HG03175 (cell line): ENCODE results near the gene CDC42EP5.
"Not testable (repeated sequence)": the region's sequence is repeated elsewhere in the genome, so short reads cannot be mapped to it uniquely, and the experiment has no call there.

ENCODE experiments used
- ATAC-seq: cut with Tn5 transposase; IDR thresholded peaks from one replicate; pipeline ENCODE4 v1.9.1; 2021; ENCODE audit warnings: mild to moderate bottlenecking, moderate library complexity; ENCODE audit not compliant: unreplicated experiment

CDC42EP5 gene

DNA sequence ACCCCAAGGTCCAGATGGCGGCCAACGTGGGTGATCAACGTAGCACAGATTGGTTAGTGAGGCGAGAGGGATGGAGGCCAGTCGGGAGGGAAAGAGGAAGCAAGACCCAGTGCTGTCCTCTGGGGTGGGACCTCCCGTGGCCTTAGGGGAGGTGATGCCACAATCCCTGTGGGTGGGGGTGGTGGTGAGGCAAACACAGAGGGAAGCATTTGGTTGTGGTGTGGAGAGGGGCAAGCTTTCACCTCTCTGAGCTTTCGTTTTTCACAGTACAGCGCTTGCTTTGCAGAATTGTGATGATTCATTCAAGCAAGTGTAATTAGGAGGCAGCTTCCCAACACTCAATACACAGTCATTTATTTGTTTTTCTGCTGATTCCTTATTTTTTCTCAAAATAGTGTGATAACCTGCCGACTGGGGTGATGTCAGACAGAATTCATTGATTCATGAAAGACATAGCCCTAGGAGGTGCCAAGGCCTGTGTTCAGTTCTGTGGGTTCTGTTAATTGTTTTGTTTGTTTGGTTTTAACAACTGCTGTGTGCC, 21.7 kb downstream of the CDC42EP5 start:
- ATAC-seq, result no peak

DNA sequence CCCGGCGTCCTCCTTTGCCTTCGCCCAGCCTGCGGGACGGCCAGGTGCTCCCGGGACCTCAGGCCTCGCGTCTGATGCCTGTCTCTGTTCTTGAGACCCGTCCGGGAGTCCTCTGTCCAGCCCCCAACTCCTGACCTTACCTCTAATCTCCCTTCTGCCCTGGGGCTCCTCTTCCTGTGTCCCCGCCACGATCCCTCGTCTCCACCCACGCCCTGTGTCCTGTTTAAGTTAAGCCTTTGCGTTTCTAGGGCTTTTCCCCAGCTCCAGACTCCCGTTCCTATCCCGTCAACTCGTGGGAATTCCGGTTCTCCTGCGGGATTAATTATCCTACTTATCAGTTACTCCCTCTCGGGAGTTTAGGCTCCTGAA, 23.4 kb downstream of the CDC42EP5 start:
- ATAC-seq, result no peak

DNA sequence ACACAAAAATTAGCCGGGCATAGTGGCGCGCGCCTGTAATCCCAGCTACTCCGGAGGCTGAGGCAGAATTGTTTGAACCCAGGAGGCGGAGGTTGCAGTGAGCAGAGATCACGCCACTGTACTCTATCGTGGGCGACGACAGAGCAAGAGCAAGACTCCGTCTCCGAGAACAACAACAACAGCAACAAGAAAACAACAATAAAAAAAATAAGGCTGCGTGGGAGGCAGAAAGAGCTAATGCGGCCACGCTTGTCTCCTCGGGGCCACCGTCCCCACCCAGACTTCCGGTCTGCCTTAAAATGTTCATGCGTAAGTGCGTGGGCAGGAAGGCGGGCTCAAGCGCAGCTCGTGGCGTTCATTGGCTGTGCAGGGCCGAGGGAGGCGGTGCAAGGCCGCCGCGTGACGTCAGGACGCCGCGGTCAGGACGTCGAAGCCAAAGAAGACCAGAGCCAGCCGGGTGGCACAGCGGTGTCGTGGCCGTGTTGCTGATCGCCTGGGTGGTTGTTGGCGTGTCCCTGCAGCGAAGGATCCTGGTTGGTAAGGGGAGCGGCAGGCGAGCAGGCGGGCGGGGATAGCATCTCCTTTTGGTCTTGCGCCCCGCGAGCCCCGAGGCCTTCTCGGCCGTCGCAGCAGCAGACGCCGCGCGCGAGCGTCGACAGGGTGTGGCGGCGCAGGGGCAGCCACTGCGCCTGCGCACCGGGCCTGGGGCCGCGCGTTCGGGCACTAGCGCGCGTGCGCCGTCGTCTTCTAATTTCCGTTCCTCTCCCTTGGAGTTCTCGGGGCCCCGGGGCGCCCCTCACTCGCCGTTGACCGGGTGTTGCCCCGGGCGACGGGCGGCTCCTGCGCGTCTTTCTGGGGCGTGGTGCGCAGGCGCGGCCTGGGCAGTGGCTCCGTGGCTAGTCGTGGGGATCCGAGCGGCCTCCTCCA, 24.1 kb downstream of the CDC42EP5 start, which contains the start of gene LENG8:
Gene LENG8, plus strand, starts transcription at position 426 of the 927 bp plus-strand sequence. CDS start 2,146 bp downstream, outside the sequence.
- ATAC-seq, result peak; percentile 93

DNA sequence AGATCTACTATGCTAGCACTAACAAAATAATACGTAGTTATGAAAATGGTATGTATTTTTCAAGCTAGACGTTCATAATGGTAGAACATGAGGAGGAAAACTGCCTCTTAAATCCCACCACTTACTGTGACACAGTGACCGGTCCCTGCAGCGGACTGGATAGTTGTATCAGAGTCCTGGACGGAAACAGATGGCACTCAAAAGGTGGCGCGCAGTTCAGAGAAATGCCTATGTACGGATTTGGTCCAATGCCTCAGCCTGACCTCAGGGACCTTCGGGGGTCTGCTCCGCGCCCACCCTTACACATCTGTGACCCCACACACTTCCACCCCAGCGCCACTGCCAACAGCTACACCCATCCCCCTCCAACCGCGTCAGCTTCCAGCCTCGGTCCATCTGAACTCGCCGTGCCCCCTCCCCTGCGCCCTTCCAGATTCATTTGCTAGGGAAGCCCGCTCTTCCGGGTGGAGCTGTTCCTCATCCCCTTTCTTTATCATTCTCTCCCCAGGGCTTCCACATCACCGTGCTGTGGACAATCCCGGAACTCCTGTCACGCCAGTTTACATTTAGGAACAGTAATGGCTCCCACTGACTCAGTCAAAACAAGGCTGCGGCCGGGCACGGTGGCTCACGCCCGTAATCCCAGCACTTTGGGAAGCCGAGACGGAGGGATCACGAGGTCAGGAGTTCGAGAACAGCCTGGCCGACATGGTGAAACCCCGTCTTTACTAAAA, 24.9 kb downstream of the CDC42EP5 start:
- peak; percentile 11 for ATAC-seq

DNA sequence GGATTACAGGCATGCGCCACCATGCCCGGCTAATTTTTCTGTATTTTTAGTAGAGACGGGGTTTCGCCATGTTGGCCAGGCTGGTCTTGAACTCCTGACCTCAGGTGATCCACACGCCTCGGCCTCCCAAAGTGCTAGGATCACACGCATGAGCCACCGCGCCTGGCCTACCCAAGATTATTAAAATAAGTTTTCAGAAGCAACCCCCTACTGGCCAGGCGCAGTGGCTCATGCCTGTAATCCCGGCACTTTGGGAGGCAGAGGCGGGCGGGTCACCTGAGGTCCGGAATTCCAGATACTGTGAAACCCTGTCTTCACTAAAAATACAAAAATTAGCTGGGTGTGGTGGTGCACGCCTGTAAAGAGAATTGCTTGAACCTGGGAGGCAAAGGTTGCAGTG, 26.7 kb downstream of the CDC42EP5 start:
- ATAC-seq, result not testable (repeated sequence)

DNA sequence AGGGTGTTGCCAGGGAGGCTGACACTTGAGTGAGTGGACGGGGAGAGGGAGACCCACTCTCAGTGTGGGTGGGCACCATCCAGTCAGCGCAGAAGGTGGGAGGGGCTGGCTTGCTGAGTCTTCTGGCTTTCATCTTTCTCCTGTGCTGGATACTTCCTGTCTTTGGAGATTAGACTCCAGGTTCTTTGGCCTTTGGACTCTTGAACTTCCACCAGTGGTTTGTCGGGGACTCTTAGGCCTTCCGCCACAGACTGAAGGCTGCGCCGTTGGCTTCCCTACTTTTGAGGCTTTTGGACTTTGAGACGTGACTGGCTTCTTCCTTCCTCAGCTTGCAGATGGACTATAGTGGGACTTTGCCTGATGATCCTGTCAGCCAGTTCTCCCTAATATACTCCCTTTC, 28.4 kb downstream of the CDC42EP5 start:
- ATAC-seq, result no peak

DNA sequence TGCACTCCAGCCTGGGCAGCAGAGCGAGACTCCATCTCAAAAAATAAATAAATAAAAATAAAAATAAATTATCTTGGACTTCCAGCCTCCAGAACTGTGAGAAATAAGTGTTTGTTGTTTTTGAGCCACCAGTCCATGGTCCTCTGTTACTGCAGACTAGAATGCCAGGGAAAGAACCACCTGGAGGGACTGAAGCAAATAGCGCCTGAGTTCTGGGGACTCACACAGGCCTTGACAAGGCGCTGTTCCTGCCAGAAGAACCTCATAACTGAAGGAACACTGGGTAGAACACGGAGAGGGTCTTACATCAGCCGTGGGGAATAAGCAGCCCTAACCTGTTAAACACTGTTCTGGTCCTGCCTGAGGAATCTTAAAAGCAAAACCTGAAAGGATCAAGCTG, 32.5 kb downstream of the CDC42EP5 start:
- ATAC-seq, result no peak

DNA sequence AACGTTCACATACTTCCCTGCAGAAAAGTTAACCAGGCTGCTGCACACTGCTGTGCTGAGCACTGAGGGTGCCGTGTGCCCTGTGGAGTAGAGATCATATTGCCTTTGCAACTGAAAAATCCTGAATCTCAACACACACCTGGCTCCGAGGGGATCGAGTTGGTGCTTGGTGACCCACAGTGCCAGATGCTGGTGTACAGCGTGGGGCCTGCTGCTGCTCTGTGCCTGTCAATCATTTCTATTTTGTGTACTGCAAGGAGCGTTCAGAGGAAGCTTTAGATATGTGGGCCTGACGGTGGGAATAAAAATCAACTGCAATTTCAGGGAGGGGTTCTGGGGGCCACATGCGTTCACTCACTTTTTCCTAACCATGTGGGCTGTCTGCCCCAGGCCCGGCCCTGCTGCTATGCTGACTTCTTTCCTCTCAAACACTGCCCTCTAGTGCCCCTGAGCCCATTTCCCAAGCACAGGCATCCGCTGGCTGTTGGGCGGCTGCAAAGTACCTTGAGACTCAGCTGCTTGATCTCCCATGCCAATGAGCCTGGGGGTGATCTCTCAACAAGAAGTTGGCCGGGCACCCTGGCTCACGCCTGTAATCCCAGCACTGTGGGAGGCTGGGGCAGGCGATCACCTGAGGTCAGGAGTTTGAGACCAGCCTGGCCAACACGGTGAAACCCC, 33.8 kb downstream of the CDC42EP5 start:
- ATAC-seq, result no peak

DNA sequence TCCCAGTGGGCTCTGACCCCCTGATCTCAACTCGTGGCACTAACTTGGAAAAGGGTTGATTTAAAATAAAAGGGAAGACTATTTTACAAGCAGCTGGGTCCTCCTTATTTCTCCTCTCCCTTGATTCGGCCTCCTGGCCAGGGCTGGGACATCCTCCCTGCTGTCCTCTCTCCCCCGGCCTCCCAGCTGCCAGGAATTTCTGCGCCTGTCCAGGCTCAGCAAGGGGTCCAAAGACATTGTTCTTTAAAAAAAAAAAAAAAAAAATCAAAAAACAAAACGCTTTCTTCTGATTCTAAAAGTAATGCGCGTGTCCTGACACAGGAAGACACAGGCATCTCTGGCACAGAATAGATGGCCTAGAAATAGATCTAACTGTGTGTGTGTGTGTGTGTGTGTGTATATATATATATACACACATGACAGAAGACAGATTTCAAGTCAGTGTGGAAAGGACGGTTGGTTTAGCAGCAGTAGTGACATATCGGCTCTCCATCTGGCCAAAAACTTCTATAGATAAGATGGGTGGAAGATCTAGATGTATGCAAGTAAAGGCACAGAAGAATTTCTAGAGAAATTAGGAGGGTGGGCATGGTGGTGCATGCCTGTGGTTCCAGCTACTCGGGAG, 36.4 kb downstream of the CDC42EP5 start:
- no peak for ATAC-seq

DNA sequence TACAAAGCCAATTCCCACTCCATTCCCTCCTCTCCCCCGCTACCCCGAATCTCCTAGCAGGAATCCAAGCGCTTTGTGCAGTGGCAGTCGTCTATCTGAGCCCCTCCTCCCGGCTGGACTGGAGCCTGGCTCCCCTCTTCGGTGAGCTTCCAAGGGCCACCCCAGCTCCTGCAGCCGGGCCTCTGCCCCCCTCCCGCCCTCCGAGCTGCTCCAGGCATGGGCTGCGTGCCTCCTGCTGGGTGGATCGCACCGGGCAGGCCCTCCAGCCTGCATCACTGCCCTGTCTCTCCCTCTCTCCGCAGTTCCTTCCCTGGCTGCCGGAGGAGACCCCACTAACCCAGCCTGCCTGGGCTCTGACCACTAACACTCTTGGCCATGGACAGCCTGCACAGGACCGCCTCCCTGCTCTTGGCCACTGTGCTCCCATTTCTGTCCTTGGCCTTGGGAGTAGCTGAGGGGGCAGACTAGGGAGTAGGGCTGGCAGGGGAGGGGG, 37.0 kb downstream of the CDC42EP5 start:
- ATAC-seq, result no peak

DNA sequence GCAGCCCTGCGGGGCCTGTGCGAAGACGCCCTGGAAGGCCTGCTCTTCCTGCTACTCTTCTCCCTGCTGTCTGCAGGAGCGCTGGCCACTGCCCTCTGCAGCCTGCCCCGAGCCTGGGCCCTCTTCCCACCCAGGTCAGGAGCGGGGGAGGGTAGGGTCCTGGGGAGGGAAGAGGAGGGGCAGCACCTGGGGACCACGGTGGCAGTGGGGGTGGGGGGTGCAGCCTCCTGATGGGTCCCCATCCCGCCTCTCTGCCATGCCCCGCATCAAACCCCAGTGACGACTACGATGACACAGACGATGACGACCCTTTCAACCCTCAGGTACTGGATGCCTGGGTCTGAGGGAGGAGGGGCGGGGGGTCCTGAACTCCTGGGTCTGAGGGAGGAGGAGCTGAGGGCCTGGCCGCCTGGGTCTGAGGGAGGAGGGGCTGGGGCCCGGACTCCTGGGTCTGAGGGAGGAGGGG, 37.5 kb downstream of the CDC42EP5 start:
- no peak for ATAC-seq

DNA sequence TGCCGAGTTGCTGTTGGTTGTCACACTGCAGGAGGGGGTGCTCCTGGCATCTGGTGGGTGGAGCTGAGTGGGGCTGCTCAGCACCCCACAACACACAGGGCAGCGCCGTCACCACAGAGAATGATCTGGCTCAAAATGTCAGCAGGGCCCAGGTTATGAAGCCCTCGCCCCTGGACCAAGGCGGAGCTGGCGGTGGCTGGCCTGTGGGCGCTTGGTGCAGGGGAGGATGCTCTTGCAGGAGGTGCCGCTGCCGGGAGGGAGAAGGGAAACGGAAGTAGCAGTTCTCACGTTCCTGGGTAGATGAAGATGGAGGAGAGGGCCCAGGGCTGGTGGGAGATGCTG, 38.3 kb downstream of the CDC42EP5 start:
- ATAC-seq, result no peak

DNA sequence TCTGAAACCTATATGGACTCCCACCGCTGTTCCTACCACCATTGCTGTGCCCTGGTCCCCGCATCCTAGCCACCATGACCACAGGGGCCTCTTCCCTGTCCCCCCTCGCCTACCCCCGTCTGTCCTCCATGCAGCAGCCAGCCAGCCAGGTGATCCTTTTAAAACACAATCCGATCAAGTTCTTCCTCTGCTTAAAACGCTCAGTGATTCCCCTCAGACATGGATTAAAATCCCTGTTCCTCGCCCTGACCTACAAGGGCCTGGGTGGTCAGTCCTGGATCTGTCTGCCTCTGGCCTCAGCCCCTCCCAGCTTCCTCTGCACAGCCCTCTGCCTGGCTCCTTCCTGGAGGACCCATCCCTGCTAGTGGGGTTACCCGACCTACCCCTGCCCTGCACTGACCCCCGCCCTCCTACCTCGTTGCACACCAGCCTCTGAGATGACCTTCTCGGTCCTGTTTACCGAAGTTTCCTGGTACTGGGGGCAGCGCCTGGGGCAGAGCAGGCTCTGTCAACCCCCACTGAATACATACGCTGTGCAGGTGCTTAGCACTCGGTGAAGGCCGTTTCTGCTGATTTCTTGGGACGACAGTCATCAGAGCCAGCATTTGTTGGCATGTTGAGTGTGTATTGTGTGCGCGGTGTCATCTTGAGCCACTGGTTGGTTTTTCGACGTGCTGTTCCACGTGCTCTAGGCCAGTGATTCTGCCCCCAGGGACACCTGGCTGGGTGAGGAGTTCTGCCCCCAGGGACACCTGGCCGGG, 38.8 kb downstream of the CDC42EP5 start:
- ATAC-seq, result no peak

DNA sequence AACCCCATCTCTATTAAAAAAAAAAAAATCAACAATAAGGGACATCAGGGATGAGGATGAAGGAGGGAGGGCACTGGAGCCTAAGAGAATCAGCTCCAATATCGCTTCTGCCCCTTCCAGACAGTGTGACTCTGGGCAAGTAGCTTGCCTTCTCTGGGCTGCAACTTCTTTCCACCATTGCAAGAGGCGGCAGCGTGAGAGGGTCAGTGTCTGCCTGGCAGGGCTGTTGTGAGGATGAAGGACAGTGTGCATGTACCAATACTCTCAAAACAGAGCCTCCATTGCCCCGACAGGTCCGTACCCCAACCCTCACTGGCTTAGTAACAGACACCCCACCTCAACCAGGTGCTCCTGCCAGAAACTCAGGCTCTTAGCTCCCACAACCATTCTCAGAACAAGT, 39.4 kb downstream of the CDC42EP5 start:
- ATAC-seq, result no peak

DNA sequence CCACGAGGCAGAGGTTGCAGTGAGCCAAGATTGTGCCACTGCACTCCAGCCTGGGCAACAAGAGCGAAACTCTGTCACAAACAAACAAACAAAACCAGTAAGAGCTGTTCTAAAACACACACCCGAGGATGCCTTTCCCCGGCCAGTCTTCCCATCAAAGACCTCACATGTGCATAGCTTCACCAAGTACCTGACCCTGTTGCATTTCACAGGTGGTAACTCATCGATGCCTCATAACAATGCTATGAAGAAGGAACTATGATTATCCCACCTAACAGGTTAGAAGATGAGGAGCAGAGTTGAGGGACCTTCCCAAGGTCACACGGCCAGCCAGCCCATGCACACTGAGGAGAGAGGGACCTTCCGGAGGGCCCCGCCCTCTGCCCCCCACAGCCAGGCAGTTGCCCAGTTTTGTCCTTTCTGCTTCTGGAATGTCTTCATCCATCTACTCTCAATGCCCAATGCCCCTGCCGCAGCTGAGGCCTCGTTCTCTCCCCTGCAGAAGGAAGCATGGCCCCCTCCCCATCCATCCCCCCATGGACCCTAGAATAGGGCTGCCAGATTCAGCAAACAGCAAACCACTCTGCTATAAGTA, 40.9 kb downstream of the CDC42EP5 start:
- ATAC-seq, result no peak

DNA sequence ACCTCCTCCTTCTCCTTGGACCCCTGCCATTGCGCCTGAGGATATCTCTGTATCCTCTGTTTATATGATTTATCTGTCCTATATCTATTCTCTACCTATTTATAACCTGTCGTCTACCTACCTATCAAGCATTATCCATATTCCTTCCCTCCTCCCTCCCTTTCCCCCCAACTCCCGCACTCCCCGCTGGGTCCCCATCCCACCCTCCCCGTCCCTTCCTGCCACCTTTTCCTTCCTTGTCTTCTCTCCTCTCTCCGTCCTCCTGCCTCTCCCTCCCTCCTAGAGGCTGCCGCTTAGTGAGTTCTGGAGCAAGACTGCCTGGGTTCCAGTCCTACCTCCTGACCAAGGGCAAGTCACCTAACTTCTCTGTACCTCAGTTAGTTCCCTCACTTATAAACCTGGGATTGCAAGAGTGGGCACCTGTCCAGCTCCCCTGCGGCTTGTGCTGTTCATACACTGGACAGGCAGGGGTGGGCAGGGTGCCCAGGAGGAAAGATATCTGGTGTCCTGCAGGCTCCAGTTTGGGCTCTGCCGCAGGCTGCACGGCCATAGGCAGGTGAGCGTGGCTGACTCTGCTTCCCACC, 41.7 kb downstream of the CDC42EP5 start:
- no peak for ATAC-seq

DNA sequence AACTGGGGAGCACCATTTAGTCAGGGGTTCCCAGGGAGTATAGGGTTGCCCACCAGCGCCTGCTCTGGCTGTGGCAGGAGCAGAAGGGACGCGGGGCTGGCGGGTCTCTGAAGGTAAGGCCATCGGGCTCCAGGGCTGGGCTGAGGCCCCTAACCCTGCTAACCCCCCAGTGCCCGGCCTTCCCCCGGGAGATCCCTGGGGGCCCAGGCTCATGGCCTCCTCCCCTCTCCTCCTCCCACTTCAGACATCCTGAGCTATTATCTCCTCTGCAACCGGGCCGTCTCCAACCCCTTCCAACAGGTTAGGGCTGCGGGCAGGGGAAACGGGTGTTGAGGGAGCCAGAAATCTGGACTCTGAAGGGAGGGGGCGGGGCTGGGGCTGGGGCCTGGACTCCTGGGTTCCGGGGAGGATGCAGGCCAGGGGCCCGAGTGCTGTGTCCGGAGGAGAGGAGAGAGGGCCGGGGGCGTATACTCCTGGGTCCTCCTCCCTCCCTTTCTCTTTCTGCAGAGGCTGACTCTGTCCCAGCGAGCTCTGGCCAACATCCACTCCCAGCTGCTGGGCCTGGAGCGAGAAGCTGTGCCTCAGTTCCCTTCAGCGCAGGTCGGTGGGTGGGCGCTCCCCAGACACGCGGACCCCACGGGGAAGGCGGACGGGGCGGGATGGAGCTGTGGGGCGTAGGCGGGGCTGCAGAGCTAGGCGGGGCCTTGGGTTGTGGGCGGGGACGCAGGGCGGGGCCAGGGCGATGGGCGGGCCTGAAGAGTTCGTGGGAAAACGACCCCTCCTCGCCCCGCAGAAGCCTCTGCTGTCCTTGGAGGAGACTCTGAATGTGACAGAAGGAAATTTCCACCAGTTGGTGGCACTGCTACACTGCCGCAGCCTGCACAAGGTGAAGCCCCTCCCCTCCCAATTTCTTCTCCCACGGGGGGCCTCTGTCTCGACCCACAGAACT, 42.5 kb downstream of the CDC42EP5 start:
- no peak for ATAC-seq
